Astrocyte (in vitro differentiated cells and primary cell): ENCODE results near the gene PHKA2.

ENCODE experiments used
- CTCF ChIP-seq: IDR thresholded peaks from 2 replicates; pipeline ENCODE4 v1.5.1; 2011; ENCODE audit warnings: low read depth, mild to moderate bottlenecking, inconsistent platforms, low read length, moderate library complexity; ENCODE audit not compliant: insufficient read depth
- EZH2 ChIP-seq: IDR thresholded peaks from 2 replicates; pipeline ENCODE4 v1.6.1; 2012; ENCODE audit warnings: mild to moderate bottlenecking, low read length, inconsistent platforms; ENCODE audit not compliant: insufficient read depth

DNA sequence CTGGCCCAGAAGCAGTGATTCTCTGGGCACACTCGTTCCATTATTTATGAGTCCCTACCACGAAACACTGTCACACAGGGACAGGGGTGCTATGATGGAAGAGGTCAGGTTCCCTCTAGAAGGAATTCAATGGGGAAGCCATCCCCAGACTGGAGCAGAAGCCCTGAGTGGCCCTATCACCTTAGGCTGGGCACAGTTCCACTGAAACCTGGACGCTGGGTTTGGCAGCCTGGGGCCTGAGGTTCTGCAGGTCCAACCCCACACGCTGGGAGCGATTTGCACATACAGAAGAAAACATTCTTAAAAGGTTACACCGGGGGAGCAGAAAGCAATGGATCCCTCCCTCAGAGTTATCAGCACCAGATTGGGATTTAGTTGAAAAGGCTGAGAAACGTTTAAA, 63.3 kb downstream of the PHKA2 start:
- TF ChIP-seq CTCF = no peak
- TF ChIP-seq EZH2 = no peak
